Colonic mucosa (tissue), 4 donors: ENCODE data around the gene TTLL12. TPM values are rescaled to one million over a fixed set of nuclear protein-coding genes. Genes with fewer than 3 reads are reported as not detected.

Experiments
- DNase-seq: peaks from one replicate; pipeline ENCODE4 v3.0.0-alpha.2; 2020
- H3K27ac ChIP-seq: fragments of 200-600 bp; one replicate; pipeline ENCODE4 v1.8.0; 2021
- H3K27me3 ChIP-seq: fragments of 200-600 bp; one replicate; pipeline ENCODE4 v1.8.0; 2021
- H3K36me3 ChIP-seq: fragments of 200-600 bp; one replicate; pipeline ENCODE4 v1.8.0; 2021
- H3K4me1 ChIP-seq: fragments of 200-600 bp; one replicate; pipeline ENCODE4 v1.8.0; 2021; ENCODE audit warnings: mild to moderate bottlenecking
- H3K4me3 ChIP-seq: fragments of 200-600 bp; one replicate; pipeline ENCODE4 v1.8.0; 2021
- H3K9ac ChIP-seq, 2 donors: one replicate each; pipeline ENCODE4 v1.7.0; 2013; ENCODE audit warnings: control low read depth in 2 of 2, low read depth in 2 of 2, low read length in 2 of 2
- H3K9me3 ChIP-seq: fragments of 200-600 bp; one replicate; pipeline ENCODE4 v1.8.0; 2021
- CTCF ChIP-seq: fragments of 200-600 bp; IDR thresholded peaks from one replicate; pipeline ENCODE4 v1.8.0; 2022; ENCODE audit warnings: antibody characterized with exemption, mild to moderate bottlenecking
- intact Hi-C: fragments of 100-400 bp; cut with DNase I; formaldehyde crosslinking; loops from one replicate; pipeline ENCODE4 v1.14.1; 2022
- total RNA-seq, 2 donors: library from RNA; stranded (reverse); fragmentation: NEBNext Ultra II Directional in 1 of 2; extraction: Animal tissue kit (Norgen Biotek cat#: 25700) in 1 of 2; gene quantifications; one replicate each; pipeline ENCODE4 v1.2.1, GENCODE V29; 2021
- donor health status: healthy.
- donor health status: DM: no; HTN: no; CAD: no.
- donor health status: DM: no; HTN: no; CAD: no.

The TTLL12 gene
- 100 to 1,000 TPM in 1 of 2 donors, 10 to 100 TPM in 1; 89.3 to 147 TPM for total RNA-seq

DNA sequence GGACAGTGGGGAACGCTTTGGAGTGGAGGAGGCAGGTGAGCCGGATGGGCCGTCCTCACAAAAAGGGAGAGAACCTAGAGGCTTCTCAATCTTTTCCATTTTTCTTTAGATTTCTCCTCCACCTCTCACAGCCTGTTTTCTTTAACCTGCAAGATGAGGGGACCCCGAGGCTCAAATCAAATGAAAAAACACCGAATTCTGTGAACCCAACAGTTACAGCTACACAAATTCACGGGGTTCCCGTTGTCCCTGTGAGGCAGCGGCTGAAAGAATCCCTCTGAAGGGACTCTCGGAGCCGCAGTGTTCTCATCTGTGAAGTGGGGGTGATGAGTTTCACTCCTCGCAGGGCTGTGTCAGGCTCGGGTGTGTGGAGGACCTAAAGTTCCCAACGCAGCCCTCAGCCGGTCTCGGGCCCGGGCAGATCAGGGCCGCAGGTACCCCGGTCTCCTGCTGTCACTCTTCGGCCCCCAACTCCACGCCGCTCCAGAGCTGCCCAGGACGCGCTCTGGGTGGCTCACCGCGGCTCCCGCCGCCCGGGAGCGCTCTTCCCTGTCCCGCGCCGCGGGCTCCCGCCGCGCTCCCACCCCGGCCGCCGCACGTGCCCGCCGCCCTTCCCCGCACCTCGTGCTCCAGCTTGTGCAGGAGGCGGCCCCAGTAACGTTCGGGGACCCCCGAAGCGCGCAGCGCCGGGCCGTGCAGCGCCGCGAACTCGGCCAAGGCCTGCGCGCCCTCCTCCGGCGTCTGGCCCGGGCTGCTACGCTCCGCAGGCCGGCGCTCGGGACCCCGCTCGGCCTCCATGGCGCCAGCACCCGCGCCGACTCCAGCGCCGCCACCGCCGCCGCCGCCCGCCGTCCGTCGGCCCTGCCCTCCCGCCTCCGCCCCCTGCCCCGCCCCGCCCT is at the start of gene TTLL12:
TSS of gene TTLL12 (minus strand) at position 863 of the 899 bp plus-strand sequence. CDS start at position 798, 65 bp downstream.
- Histone ChIP-seq H3K36me3 (no peaks in the 10 kb centered on the region), H3K4me3 (peak within 1 kb of the TSS; percentile 86), H3K9me3 (no peaks in the 10 kb centered on the region), H3K27ac (peak within 1 kb of the TSS; percentile 88), H3K4me1 (peaks cover 12% of the 10 kb centered on the region), H3K27me3 (no peaks in the 10 kb centered on the region), H3K9ac (peak within 1 kb of the TSS; percentile 81 to 90)
- TF ChIP-seq CTCF: no peak
- no peak for DNase-seq
- intact Hi-C loops: no loop called here

DNA sequence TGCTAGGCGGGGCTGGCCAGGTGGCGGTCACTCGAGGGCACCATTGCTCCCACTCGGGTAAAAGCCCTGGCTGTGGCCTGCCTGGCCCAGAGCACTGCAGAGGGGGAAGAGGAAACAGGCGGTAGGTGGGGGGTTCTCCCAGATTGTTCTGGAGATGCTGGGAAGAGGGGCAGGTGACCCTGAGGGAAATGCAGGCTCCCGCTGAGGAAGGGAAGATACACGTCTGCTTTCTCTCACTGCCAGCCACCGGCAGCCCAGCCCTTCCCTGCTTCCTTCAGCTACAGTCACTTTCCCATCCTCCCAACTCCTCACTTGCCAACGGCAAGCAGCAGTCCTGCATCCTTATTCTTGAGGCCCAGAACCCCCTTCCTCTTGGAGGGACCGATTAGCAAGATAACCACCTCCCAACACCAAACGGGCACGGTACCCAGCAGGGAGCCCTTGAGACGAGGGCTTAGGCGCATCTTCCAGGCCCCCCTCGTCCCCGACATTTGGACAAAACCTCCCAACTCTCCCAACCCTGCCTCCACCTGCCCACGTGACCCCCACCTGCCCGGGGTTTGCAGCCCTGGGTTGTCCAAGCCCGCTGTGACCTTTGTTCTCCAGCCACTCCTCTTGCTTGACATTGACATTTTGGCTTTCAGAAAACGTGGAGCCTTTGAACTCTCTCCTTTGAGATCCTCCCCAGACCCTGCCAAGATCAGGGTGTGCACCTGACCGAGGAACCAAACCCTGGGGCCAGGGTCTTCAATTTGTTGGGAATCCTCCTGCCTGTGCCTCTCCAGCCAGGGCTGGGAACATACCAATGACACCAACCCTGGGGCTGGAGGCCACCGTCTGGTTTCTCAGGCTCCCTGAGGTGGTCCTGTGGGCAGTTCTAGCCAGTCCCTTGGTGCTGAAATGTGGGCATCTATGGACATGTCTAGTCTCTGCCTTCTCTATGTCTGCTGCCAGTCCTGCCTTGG is 48.8 kb upstream of the TTLL12 start:
- Histone ChIP-seq H3K4me3 (no peak overlapping the region), H3K9me3 (no peaks in the 10 kb centered on the region), H3K4me1 (no peaks in the 10 kb centered on the region), H3K27me3 (no peaks in the 10 kb centered on the region), H3K36me3 (no peaks in the 10 kb centered on the region), H3K9ac (no peak overlapping the region), H3K27ac (no peak overlapping the region)
- DNase-seq: no peak
- TF ChIP-seq CTCF: no peak
- intact Hi-C loops: no loop called here

DNA sequence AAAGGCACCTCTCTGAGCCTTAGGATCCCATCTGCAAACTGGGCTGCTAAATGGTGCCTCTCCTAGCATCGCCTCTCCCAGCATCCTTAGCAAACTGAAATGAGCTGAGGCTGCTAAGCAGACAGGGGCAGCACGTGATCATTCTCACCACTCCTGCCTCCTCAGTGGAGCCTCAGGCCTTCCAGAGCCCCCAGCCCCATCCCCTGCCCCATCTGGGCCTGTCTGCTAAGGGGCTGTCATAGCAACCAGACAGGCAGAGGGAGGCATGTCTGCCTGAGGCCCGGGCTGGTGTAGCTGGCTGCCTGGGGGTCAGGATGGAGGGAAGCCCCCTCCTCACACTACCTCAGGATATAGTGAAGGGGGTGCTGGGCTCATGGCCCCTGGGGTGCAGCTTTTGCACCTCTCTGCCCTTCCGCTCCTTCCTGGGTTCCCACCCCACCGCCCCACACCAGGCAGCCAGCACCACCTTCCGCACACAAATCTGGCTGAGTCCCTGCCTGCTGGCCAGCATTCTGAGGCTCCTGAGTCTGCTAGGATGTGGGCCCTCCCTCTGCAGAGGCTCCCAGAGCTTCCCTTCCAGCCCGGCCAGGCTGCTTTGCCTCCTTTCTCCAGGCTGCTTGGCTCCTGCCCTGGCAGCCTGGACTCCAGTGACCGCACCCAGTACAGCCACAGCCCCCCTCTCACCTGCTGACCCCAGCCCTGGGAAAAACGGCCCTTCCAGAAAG is 47.5 kb upstream of the TTLL12 start:
- H3K36me3 ChIP-seq: no peaks in the 10 kb centered on the region
- H3K4me3 ChIP-seq: no peak overlapping the region
- H3K27me3 ChIP-seq: no peaks in the 10 kb centered on the region
- H3K4me1 ChIP-seq: no peaks in the 10 kb centered on the region
- intact Hi-C loops: loop anchor here (5.0 kb wide), 1 partner anchor 113 kb away; no protein-coding TSS in a partner anchor
- DNase-seq: no peak
- no peak overlapping the region for H3K9ac ChIP-seq
- TF ChIP-seq CTCF: no peak
- no peak overlapping the region for H3K27ac ChIP-seq
- no peaks in the 10 kb centered on the region for H3K9me3 ChIP-seq

- no peak overlapping the region for H3K9ac ChIP-seq
- intact Hi-C loops: loop anchor here (5.0 kb wide), 1 partner anchor 114 kb away; no protein-coding TSS in a partner anchor
- no peak overlapping the region for H3K4me3 ChIP-seq
- H3K9me3 ChIP-seq: no peaks in the 10 kb centered on the region
- no peaks in the 10 kb centered on the region for H3K36me3 ChIP-seq
- DNase-seq: no peak
- H3K27me3 ChIP-seq: no peaks in the 10 kb centered on the region
- no peak for TF ChIP-seq CTCF
- H3K27ac ChIP-seq: no peak overlapping the region
- no peaks in the 10 kb centered on the region for H3K4me1 ChIP-seq
Observed at GRCh38 chr22:43233529-43233928, 46.6 kb upstream of the TTLL12 start.

- H3K4me3 ChIP-seq: no peak overlapping the region
- no peaks in the 10 kb centered on the region for H3K4me1 ChIP-seq
- no peak for TF ChIP-seq CTCF
- no peak for DNase-seq
- no peaks in the 10 kb centered on the region for H3K27me3 ChIP-seq
- intact Hi-C loops: loop anchor here (5.0 kb wide), 1 partner anchor 115 kb away; no protein-coding TSS in a partner anchor
- no peaks in the 10 kb centered on the region for H3K36me3 ChIP-seq
- H3K9ac ChIP-seq: no peak overlapping the region
- no peak overlapping the region for H3K27ac ChIP-seq
- no peaks in the 10 kb centered on the region for H3K9me3 ChIP-seq
Observed at GRCh38 chr22:43232445-43232844, 45.5 kb upstream of the TTLL12 start.
